Trophoblast cell (in vitro differentiated cells and primary cell): ENCODE measurements around the gene SYNPR.

Experiments used
- DNase-seq, 2 donors: peaks; one replicate each; pipeline ENCODE4 v3.0.0-alpha.2; 2016
- H2AFZ ChIP-seq: 2 replicates; pipeline ENCODE4 v1.6.1; 2013; ENCODE audit warnings: low read length, moderate library complexity, mild to moderate bottlenecking; ENCODE audit not compliant: insufficient read depth, poor library complexity
- H2AK5ac ChIP-seq: 2 replicates; pipeline ENCODE4 v1.6.1; 2013; ENCODE audit warnings: mild to moderate bottlenecking, low read length
- H2BK120ac ChIP-seq: 2 replicates; pipeline ENCODE4 v1.6.1; 2013; ENCODE audit warnings: low read length, mild to moderate bottlenecking, moderate library complexity; ENCODE audit not compliant: insufficient read depth, poor library complexity
- H2BK12ac ChIP-seq: 2 replicates; pipeline ENCODE4 v1.6.1; 2013; ENCODE audit warnings: mild to moderate bottlenecking, low read length, moderate library complexity
- H2BK5ac ChIP-seq: 2 replicates; pipeline ENCODE4 v1.6.1; 2013; ENCODE audit warnings: low read length, low read depth, moderate library complexity, mild to moderate bottlenecking; ENCODE audit not compliant: poor library complexity
- H3K14ac ChIP-seq: 2 replicates; pipeline ENCODE4 v1.6.1; 2013; ENCODE audit warnings: mild to moderate bottlenecking, low read length
- H3K18ac ChIP-seq: 2 replicates; pipeline ENCODE4 v1.6.1; 2013; ENCODE audit warnings: mild to moderate bottlenecking, low read length
- H3K23ac ChIP-seq: 2 replicates; pipeline ENCODE4 v1.6.1; 2013; ENCODE audit warnings: low read length
- H3K27ac ChIP-seq: 2 replicates; pipeline ENCODE4 v1.5.1; 2013; ENCODE audit warnings: low read depth, mild to moderate bottlenecking, inconsistent platforms, low read length, moderate library complexity
- H3K27me3 ChIP-seq: 2 replicates; pipeline ENCODE4 v1.6.1; 2013; ENCODE audit warnings: inconsistent platforms, mild to moderate bottlenecking, low read length, moderate library complexity; ENCODE audit not compliant: insufficient read depth
- H3K36me3 ChIP-seq, 2 experiments: 1 replicate in 1 of 2; 2 replicates in 1 of 2; pipeline ENCODE4 v1.6.1; 2013; ENCODE audit warnings: low read length in 2 of 2, mild to moderate bottlenecking in 2 of 2, moderate library complexity in 1 of 2; ENCODE audit not compliant: insufficient read depth in 2 of 2, control insufficient read depth in 1 of 2
- H3K4ac ChIP-seq: 2 replicates; pipeline ENCODE4 v1.6.1; 2013; ENCODE audit warnings: low read depth, mild to moderate bottlenecking, low read length, moderate library complexity
- H3K4me1 ChIP-seq, 2 experiments: 1 replicate in 1 of 2; 2 replicates in 1 of 2; pipeline ENCODE4 v1.6.1; 2013; ENCODE audit warnings: low read length in 2 of 2, mild to moderate bottlenecking in 2 of 2, moderate library complexity in 1 of 2; ENCODE audit not compliant: insufficient read depth in 2 of 2, control insufficient read depth in 1 of 2
- H3K4me2 ChIP-seq: 2 replicates; pipeline ENCODE4 v1.6.1; 2013; ENCODE audit warnings: inconsistent platforms, mild to moderate bottlenecking, low read length, moderate library complexity
- H3K4me3 ChIP-seq: 2 replicates; pipeline ENCODE4 v1.5.1; 2013; ENCODE audit warnings: mild to moderate bottlenecking, low read depth, low read length, inconsistent platforms
- H3K79me1 ChIP-seq: one replicate; pipeline ENCODE4 v1.6.1; 2013; ENCODE audit warnings: low read length
- H3K79me2 ChIP-seq: 2 replicates; pipeline ENCODE4 v1.6.1; 2013; ENCODE audit warnings: low read length, mild to moderate bottlenecking; ENCODE audit not compliant: control insufficient read depth, insufficient read depth, poor library complexity
- H3K9ac ChIP-seq: 2 replicates; pipeline ENCODE4 v1.6.1; 2013; ENCODE audit warnings: mild to moderate bottlenecking, low read length
- H3K9me3 ChIP-seq: 2 replicates; pipeline ENCODE4 v1.6.1; 2013; ENCODE audit warnings: low read depth, mild to moderate bottlenecking, control low read depth, inconsistent platforms, low read length; ENCODE audit not compliant: insufficient read depth
- H4K12ac ChIP-seq: 2 replicates; pipeline ENCODE4 v1.6.1; 2013; ENCODE audit warnings: low read depth, mild to moderate bottlenecking, low read length, moderate library complexity
- H4K8ac ChIP-seq: 2 replicates; pipeline ENCODE4 v1.6.1; 2013; ENCODE audit warnings: low read depth, mild to moderate bottlenecking, low read length, moderate library complexity
- H4K91ac ChIP-seq: one replicate; pipeline ENCODE4 v1.6.1; 2013; ENCODE audit warnings: low read depth, mild to moderate bottlenecking, low read length, moderate library complexity
- WGBS: extraction: QIAGEN DNeasy Blood & Tissue Kit; methylation state at CpG from one replicate; pipeline ENCODE4 v1.1.7; 2013; ENCODE audit warnings: missing lambda C conversion rate; ENCODE audit not compliant: insufficient read length, insufficient coverage; ENCODE audit errors: extremely low coverage; 5-methylcytosine and 5-hydroxymethylcytosine counted together

Gene SYNPR

GRCh38 chr3:63438826-63439371, 160.8 kb downstream of the SYNPR start:
- Histone ChIP-seq H3K9me3 (no peaks in the 10 kb centered on the region), H2BK12ac (no peak overlapping the region), H3K4me3 (no peak overlapping the region), H3K4ac (no peak overlapping the region), H3K18ac (no peak overlapping the region), H4K12ac (no peak overlapping the region), H3K36me3 (no peaks in the 10 kb centered on the region), H2BK120ac (no peak overlapping the region), H4K8ac (no peak overlapping the region), H3K4me1 (no peaks in the 10 kb centered on the region), H3K27me3 (no peaks in the 10 kb centered on the region), H3K79me2 (no peaks in the 10 kb centered on the region), H2BK5ac (no peak overlapping the region), H3K9ac (no peak overlapping the region), H3K4me2 (no peak overlapping the region), H3K14ac (no peak overlapping the region), H2AFZ (no peak overlapping the region), H4K91ac (no peak overlapping the region), H3K79me1 (no peaks in the 10 kb centered on the region), H2AK5ac (no peak overlapping the region), H3K27ac (no peak overlapping the region), H3K23ac (no peak overlapping the region)
- no peak for DNase-seq

DNA sequence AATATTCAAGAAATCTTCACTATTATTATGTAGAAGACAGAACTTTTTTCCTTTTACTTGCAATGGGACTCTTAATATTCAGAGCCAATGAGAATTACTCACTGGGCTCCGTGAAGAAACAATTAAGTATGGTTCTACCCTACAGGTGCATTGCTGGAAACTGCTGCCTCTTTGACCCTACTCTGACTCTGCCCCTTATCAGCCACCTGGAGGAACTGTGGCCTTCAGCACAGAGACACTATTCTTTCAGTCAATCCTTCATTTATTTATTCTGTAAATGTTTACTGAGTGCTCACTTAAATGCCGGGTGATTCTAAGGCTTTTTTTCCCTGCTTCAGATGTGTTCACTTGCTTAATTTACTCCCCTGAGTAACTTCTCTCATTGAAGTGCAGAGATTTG, 163.2 kb downstream of the SYNPR start:
- Histone ChIP-seq H3K14ac (no peak overlapping the region), H4K91ac (no peak overlapping the region), H2AK5ac (no peak overlapping the region), H3K27ac (no peak overlapping the region), H3K9ac (no peak overlapping the region), H2BK5ac (no peak overlapping the region), H3K36me3 (no peaks in the 10 kb centered on the region), H3K18ac (no peak overlapping the region), H2BK120ac (no peak overlapping the region), H2BK12ac (no peak overlapping the region), H3K4me1 (no peaks in the 10 kb centered on the region), H3K79me2 (no peaks in the 10 kb centered on the region), H3K4ac (no peak overlapping the region), H3K27me3 (no peaks in the 10 kb centered on the region), H3K23ac (no peak overlapping the region), H2AFZ (no peak overlapping the region), H3K9me3 (no peaks in the 10 kb centered on the region), H3K79me1 (no peaks in the 10 kb centered on the region), H3K4me2 (no peak overlapping the region), H4K8ac (no peak overlapping the region), H3K4me3 (no peak overlapping the region), H4K12ac (no peak overlapping the region)
- WGBS: no CpG with 5 or more reads among the region's 2 CpGs
- no peak for DNase-seq

- Histone ChIP-seq H3K36me3 (no peaks in the 10 kb centered on the region), H3K4me3 (no peak overlapping the region), H3K4me1 (no peaks in the 10 kb centered on the region), H2BK12ac (no peak overlapping the region), H3K27ac (no peak overlapping the region), H3K79me1 (no peaks in the 10 kb centered on the region), H3K4ac (no peak overlapping the region), H4K8ac (no peak overlapping the region), H3K9ac (no peak overlapping the region), H4K91ac (no peak overlapping the region), H3K9me3 (no peaks in the 10 kb centered on the region), H3K14ac (no peak overlapping the region), H3K23ac (no peak overlapping the region), H2AFZ (no peak overlapping the region), H3K79me2 (no peaks in the 10 kb centered on the region), H3K18ac (no peak overlapping the region), H3K4me2 (no peak overlapping the region), H2AK5ac (no peak overlapping the region), H4K12ac (no peak overlapping the region), H2BK5ac (no peak overlapping the region), H2BK120ac (no peak overlapping the region), H3K27me3 (no peaks in the 10 kb centered on the region)
- no peak for DNase-seq
- WGBS: no CpG with 5 or more reads among the region's 3 CpGs
These were observed 164.8 kb downstream of the SYNPR start for GRCh38 chr3:63442918-63443317.

GRCh38 chr3:63450023-63450422, 171.9 kb downstream of the SYNPR start:
- H4K8ac ChIP-seq: no peak overlapping the region
- H3K18ac ChIP-seq: no peak overlapping the region
- H3K14ac ChIP-seq: no peak overlapping the region
- no peak overlapping the region for H3K9ac ChIP-seq
- no peaks in the 10 kb centered on the region for H3K79me2 ChIP-seq
- H4K12ac ChIP-seq: no peak overlapping the region
- H2BK5ac ChIP-seq: no peak overlapping the region
- no CpG with 5 or more reads among the region's 3 CpGs for WGBS
- no peak overlapping the region for H3K4me3 ChIP-seq
- no peak overlapping the region for H3K23ac ChIP-seq
- H2BK12ac ChIP-seq: no peak overlapping the region
- H3K4me2 ChIP-seq: no peak overlapping the region
- H3K4me1 ChIP-seq: no peaks in the 10 kb centered on the region
- peak; percentile 13 to 50 for DNase-seq
- H3K4ac ChIP-seq: no peak overlapping the region
- no peak overlapping the region for H4K91ac ChIP-seq
- H3K27ac ChIP-seq: no peak overlapping the region
- no peak overlapping the region for H2AK5ac ChIP-seq
- no peak overlapping the region for H2BK120ac ChIP-seq
- H3K79me1 ChIP-seq: no peaks in the 10 kb centered on the region
- H3K36me3 ChIP-seq: no peaks in the 10 kb centered on the region
- no peaks in the 10 kb centered on the region for H3K9me3 ChIP-seq
- H3K27me3 ChIP-seq: no peaks in the 10 kb centered on the region
- H2AFZ ChIP-seq: no peak overlapping the region
